GM12878 (cell line): ENCODE measurements around the gene SAMD7. TPM values are rescaled to one million over a fixed set of nuclear protein-coding genes. Genes with fewer than 3 reads are reported as not detected.

Source experiments
- ATF2 ChIP-seq: IDR thresholded peaks from 2 replicates; pipeline ENCODE4 v1.6.1; 2012; ENCODE audit warnings: low read length, inconsistent platforms
- CHD1 ChIP-seq: IDR thresholded peaks from 2 replicates; pipeline ENCODE4 v1.6.1; 2012; ENCODE audit warnings: low read depth, low read length, improper control_type of control experiment
- EP300 ChIP-seq, 2 experiments: fragments of 150-350 bp in 1 of 2; IDR thresholded peaks; 2 replicates each; pipeline ENCODE4 v1.6.1; 2011 to 2012; ENCODE audit warnings: low read depth in 2 of 2, low read length in 2 of 2, borderline replicate concordance in 1 of 2, improper control_type of control experiment in 1 of 2, inconsistent platforms in 1 of 2; ENCODE audit not compliant: control insufficient read depth in 1 of 2
- EZH2 ChIP-seq: IDR thresholded peaks from 2 replicates; pipeline ENCODE4 v1.6.1; 2012; ENCODE audit warnings: low read depth, mild to moderate bottlenecking, control low read depth, inconsistent platforms, low read length, borderline replicate concordance; ENCODE audit not compliant: control insufficient read depth
- FOS ChIP-seq: IDR thresholded peaks from 3 replicates; pipeline ENCODE4 v1.6.1; 2011; ENCODE audit warnings: borderline replicate concordance; ENCODE audit not compliant: insufficient read length; ENCODE audit errors: extremely low read depth
- HDGF ChIP-seq: fragments of 450-650 bp; IDR thresholded peaks from 2 replicates; pipeline ENCODE4 v1.6.1; 2016; ENCODE audit warnings: antibody characterized with exemption
- IKZF1 ChIP-seq: fragments of 450-650 bp; conservative IDR thresholded peaks from 2 replicates; pipeline ENCODE4 v1.6.1; 2017; ENCODE audit warnings: antibody characterized with exemption, mild to moderate bottlenecking
- IKZF2 ChIP-seq, 2 experiments: fragments of 450-650 bp; IDR thresholded peaks; 2 replicates each; pipeline ENCODE4 v1.6.1; 2017; ENCODE audit warnings: mild to moderate bottlenecking in 2 of 2, moderate library complexity in 2 of 2
- MEF2A ChIP-seq: IDR thresholded peaks from 2 replicates; pipeline ENCODE4 v1.6.1; 2011; ENCODE audit warnings: low read depth, mild to moderate bottlenecking, low read length, moderate library complexity; ENCODE audit not compliant: insufficient read depth
- PRDM15 ChIP-seq: fragments of 450-650 bp; formaldehyde crosslinking; IDR thresholded peaks from 2 replicates; pipeline ENCODE4 v1.4.0; 2020; ENCODE audit warnings: mild to moderate bottlenecking, moderate library complexity
- RELA ChIP-seq: fragments of 450-650 bp; IDR thresholded peaks from 2 replicates; pipeline ENCODE4 v1.8.0; 2014; ENCODE audit warnings: borderline replicate concordance; ENCODE audit not compliant: partially characterized antibody
- SMAD1 ChIP-seq: fragments of 450-650 bp; IDR thresholded peaks from 2 replicates; pipeline ENCODE4 v1.6.1; 2018; ENCODE audit warnings: mild to moderate bottlenecking, low read depth; ENCODE audit not compliant: partially characterized antibody
- SP1 ChIP-seq: IDR thresholded peaks from one replicate; pipeline ENCODE4 v1.6.1; 2011; ENCODE audit warnings: low read depth, low read length
- SPI1 ChIP-seq: IDR thresholded peaks from 2 replicates; pipeline ENCODE4 v1.6.1; 2011; ENCODE audit warnings: low read depth, mild to moderate bottlenecking, low read length, moderate library complexity, borderline replicate concordance; ENCODE audit not compliant: insufficient read depth
- SREBF1 ChIP-seq: IDR thresholded peaks from 2 replicates; pipeline ENCODE4 v1.6.1; 2012; ENCODE audit warnings: mild to moderate bottlenecking, low read length
- TARDBP ChIP-seq: IDR thresholded peaks from 2 replicates; pipeline ENCODE4 v1.6.1; 2016; ENCODE audit warnings: borderline replicate concordance
- ZBTB11 ChIP-seq: fragments of 450-650 bp; formaldehyde crosslinking; IDR thresholded peaks from 2 replicates; pipeline ENCODE4 v1.5.0; 2022; ENCODE audit warnings: mild to moderate bottlenecking, missing genetic modification characterization
- ZBTB33 ChIP-seq: fragments of 450-650 bp; IDR thresholded peaks from 2 replicates; pipeline ENCODE4 v1.6.1; 2017; ENCODE audit warnings: mild to moderate bottlenecking
- polyA plus RNA-seq, 11 experiments: library from polyadenylated mRNA; depleted of rRNA in 4 of 11; unstranded in 6 of 11; stranded (reverse) in 5 of 11; fragments of >200 nt; fragmentation: Nextera tagmentation in 4 of 11; fragmentation: Illumina TruSeq in 1 of 11; extraction: Ambion mirVana in 4 of 11; extraction: Trizol in 1 of 11; gene quantifications; 1 replicate in 1 of 11; 2 replicates in 10 of 11; pipeline versions ENCODE4 v1.2.1 to v1.2.3, GENCODE V29; 2011 to 2016; ENCODE audit warnings: inconsistent platforms in 2 of 11, missing spikeins in 2 of 11, low read depth in 1 of 11
- total RNA-seq, 4 experiments: library from RNA; depleted of rRNA in 3 of 4; stranded (reverse); fragments of >200 nt in 3 of 4; fragmentation: Illumina TruSeq in 1 of 4; extraction: Trizol in 1 of 4; gene quantifications; 2 replicates each; pipeline versions ENCODE4 v1.2.1 to v1.2.3, GENCODE V29; 2013 to 2021

SAMD7 gene
- total and polyA plus RNA-seq, 10 of the 15 experiments (the other 5 are each of a cell fraction or from before 2014, with no cell fraction given) = 0.03 to 0.11 (median 0.07) TPM; not detected in 3

GRCh38 chr3:169940470-169941181 lies 29.3 kb downstream of the SAMD7 start (continued):
- TF ChIP-seq PRDM15 (CRISPR knock-in tag) (peak; percentile 95), SMAD1 (peak; percentile 90), ATF2 (peak; percentile 92), EZH2 (no peak), IKZF1 (peak; percentile 86), HDGF (no peak), TARDBP (no peak), SPI1 (peak; percentile 98), SP1 (no peak), ZBTB11 (CRISPR knock-in tag) (peak; percentile 69), CHD1 (peak; percentile 75; the same call in 1 of the 2 replicates), IKZF2 (IDR thresholded peaks at IDR 0.05) (peak; percentile 91 to 92), FOS (no peak), EP300 (IDR thresholded peaks at IDR 0.05; ENCODE audit: borderline replicate concordance in 1 of 2, control insufficient read depth in 1 of 2, low read depth in 2 of 2, low read length in 2 of 2) (peak; percentile 81 to 95), RELA (no peak), SREBF1 (no peak; the same call in 1 of the 2 replicates), MEF2A (peak; percentile 96), ZBTB33 (no peak)
